Pancreas (tissue), 10 donors: ENCODE results near the gene LCK. TPM values are rescaled to one million over a fixed set of nuclear protein-coding genes. Genes with fewer than 3 reads are reported as not detected.

Experiments
- ATAC-seq, 4 donors: fragments of 200-7000 bp; cut with Tn5 transposase; one replicate each; pipeline versions ENCODE4 v1.8.0 to v1.9.1; 2020; ENCODE audit warnings: mild to moderate bottlenecking in 4 of 4, moderate library complexity in 4 of 4
- DNase-seq, 6 donors: peaks; one replicate each; pipeline ENCODE4 v3.0.0-alpha.2; 2020
- FAIRE-seq: peaks from 2 replicates; lab custom pipeline; 2012; peaks lifted over from hg19 to GRCh38; lab: Jason Lieb, UNC
- H3K27ac ChIP-seq, 4 donors: fragments of 200-600 bp; sonication (generic); 1 replicate in 3 of 4; 2 replicates in 1 of 4; pipeline versions ENCODE4 v1.5.0 to v1.8.0; 2020
- H3K27me3 ChIP-seq, 4 donors: fragments of 200-600 bp; one replicate each; pipeline ENCODE4 v1.8.0; 2021
- H3K36me3 ChIP-seq, 3 donors: fragments of 200-600 bp; sonication (generic) in 1 of 3; one replicate each; pipeline versions ENCODE4 v1.5.0 to v1.8.0; 2020 to 2021
- H3K4me1 ChIP-seq, 3 donors: fragments of 200-600 bp; one replicate each; pipeline ENCODE4 v1.8.0; 2021
- H3K4me3 ChIP-seq, 4 donors: fragments of 200-600 bp; sonication (generic) in 2 of 4; one replicate each; pipeline versions ENCODE4 v1.5.0 to v1.8.0; 2020 to 2021
- H3K9me3 ChIP-seq, 4 donors: fragments of 200-600 bp; one replicate each; pipeline ENCODE4 v1.8.0; 2021
- WGBS, 2 donors: extraction: QIAGEN DNeasy Blood & Tissue Kit; methylation state at CpG; one replicate each; pipeline ENCODE4 v1.1.7; 2013; 5-methylcytosine and 5-hydroxymethylcytosine counted together
- intact Hi-C, 3 donors: fragments of 100-400 bp; cut with DNase I; formaldehyde crosslinking; loops; one replicate each; pipeline versions ENCODE4 v1.11.1 to v1.14.2; 2022
- polyA plus RNA-seq, 2 donors: library from polyadenylated mRNA; stranded (reverse); fragments of 200-250 nt; gene quantifications; one replicate each; pipeline ENCODE4 v1.2.3, GENCODE V29; 2013
- total RNA-seq, 6 donors: library from RNA; stranded (reverse); fragmentation: NEBNext Ultra II Directional in 4 of 6; extraction: Animal tissue kit (Norgen Biotek cat#: 25700) in 4 of 6; gene quantifications; one replicate each; pipeline versions ENCODE4 v1.2.1 to v1.2.4, GENCODE V29; 2021 to 2023
- TF ChIP-seq, protein P1 (sequence below), 4 donors: fragments of 200-600 bp; sonication (generic) in 3 of 4; IDR thresholded peaks; one replicate each; pipeline versions ENCODE4 v1.5.0 to v1.8.0; 2021; ENCODE audit warnings: antibody characterized with exemption in 4 of 4
- donor health status: healthy with polysubstance abuse.
- donor health status: DM: no; HTN: no; CAD: no; lungs with moderate emphysema.
- donor health status: DM: no; HTN: no; CAD: no.
- donor health status: control.
- donor health status: control.
- donor health status: Bipolar disorder and iron deficiency.
- donor health status: DM: yes; HTN: yes; CAD: no.
- donor health status: DM: no; HTN: no; CAD: no.
- donor health status: DM: no; HTN: no; CAD: no.
- donor health status: DM: yes; HTN: yes; CAD: no.

LCK gene
- total RNA-seq (1 to 10 TPM in 3 of 6 donors, under 1 TPM in 3; 0.09 to 1.6 (median 1.0) TPM), polyA plus RNA-seq (under 1 TPM; 0.33 to 0.80 TPM)

DNA sequence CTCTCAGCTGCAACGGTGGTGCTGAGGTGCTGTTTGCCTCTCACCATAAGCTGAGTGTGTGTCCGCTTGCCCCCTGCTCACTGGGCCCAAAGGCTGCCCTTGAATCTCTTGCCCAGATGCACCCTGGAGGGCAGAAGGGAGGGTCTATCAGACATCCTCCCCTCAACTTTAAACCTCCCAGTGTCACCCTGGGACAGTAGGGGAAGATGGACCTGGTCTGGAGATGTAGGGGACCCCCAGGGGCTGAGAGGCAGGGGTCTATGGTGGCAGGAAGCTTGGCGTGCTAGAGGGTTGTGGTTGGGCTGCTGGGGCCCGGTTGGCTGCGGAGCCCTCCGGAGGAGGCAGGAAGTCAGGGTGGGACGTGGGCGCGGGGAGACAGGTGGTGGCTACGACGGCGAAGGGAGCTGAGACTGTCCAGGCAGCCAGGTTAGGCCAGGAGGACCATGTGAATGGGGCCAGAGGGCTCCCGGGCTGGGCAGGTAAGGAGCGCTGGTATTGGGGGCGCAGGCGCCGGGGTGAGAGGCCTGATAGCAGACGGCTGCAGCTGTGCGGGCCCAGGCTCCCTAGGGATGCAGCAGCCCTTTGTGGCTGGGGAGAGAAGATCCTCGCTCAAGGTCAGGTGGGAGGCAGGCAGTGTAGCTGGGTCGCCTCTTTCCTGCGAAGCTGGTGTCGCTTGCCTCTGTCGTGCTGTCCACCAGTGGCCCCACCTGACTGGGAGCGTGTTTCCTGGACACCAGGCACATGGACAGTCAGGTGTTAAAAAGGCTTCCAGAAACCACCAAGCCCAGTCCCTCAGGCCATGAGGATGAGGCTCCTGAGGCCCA is at the start of gene LCK:
Gene LCK (plus strand): TSS at position 373 of the 824 bp plus-strand sequence. CDS start 23,065 bp downstream, outside the sequence.
- no peak for FAIRE-seq
- WGBS, 2 donors = 77 to 86% methylated on average over 25 of the region's 25 CpGs
- Histone ChIP-seq H3K36me3 (no peaks in the 10 kb centered on the region), H3K9me3 (no peaks in the 10 kb centered on the region), H3K4me3 (no peak within 1 kb of the TSS), H3K4me1 (peaks cover 0 to 5% (median 0%) of the 10 kb centered on the region in 3 donors), H3K27ac (no peak within 1 kb of the TSS), H3K27me3 (no peaks in the 10 kb centered on the region)
- TF ChIP-seq, protein P1, sequence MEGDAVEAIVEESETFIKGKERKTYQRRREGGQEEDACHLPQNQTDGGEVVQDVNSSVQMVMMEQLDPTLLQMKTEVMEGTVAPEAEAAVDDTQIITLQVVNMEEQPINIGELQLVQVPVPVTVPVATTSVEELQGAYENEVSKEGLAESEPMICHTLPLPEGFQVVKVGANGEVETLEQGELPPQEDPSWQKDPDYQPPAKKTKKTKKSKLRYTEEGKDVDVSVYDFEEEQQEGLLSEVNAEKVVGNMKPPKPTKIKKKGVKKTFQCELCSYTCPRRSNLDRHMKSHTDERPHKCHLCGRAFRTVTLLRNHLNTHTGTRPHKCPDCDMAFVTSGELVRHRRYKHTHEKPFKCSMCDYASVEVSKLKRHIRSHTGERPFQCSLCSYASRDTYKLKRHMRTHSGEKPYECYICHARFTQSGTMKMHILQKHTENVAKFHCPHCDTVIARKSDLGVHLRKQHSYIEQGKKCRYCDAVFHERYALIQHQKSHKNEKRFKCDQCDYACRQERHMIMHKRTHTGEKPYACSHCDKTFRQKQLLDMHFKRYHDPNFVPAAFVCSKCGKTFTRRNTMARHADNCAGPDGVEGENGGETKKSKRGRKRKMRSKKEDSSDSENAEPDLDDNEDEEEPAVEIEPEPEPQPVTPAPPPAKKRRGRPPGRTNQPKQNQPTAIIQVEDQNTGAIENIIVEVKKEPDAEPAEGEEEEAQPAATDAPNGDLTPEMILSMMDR (IDR thresholded peaks at IDR 0.05) = no peak
- intact Hi-C loops = no loop called here
- no peak for ATAC-seq
- DNase-seq = no peak

GRCh38 chr1:32204943-32205361 is 46.1 kb upstream of the LCK start:
- peaks cover 2 to 13% (median 3%) of the 10 kb centered on the region in 3 donors for H3K4me1 ChIP-seq
- H3K9me3 ChIP-seq = no peaks in the 10 kb centered on the region
- FAIRE-seq (no peak), ATAC-seq (peak; percentile 6 to 20 (median 9)), DNase-seq (peak in 4 of 6 donors; percentile 28 to 72 (median 58))
- intact Hi-C loops = no loop called here
- 20% methylated on average over 19 to 26 of the region's 26 CpGs for WGBS, 2 donors
- H3K36me3 ChIP-seq = no peaks in the 10 kb centered on the region
- H3K4me3 ChIP-seq = peak overlapping the region; percentile 32 to 77 (median 62)
- no peaks in the 10 kb centered on the region for H3K27me3 ChIP-seq
- peak overlapping the region; percentile 33 to 50 (median 42) for H3K27ac ChIP-seq
- TF ChIP-seq, protein P1 (IDR thresholded peaks at IDR 0.05) = no peak

DNA sequence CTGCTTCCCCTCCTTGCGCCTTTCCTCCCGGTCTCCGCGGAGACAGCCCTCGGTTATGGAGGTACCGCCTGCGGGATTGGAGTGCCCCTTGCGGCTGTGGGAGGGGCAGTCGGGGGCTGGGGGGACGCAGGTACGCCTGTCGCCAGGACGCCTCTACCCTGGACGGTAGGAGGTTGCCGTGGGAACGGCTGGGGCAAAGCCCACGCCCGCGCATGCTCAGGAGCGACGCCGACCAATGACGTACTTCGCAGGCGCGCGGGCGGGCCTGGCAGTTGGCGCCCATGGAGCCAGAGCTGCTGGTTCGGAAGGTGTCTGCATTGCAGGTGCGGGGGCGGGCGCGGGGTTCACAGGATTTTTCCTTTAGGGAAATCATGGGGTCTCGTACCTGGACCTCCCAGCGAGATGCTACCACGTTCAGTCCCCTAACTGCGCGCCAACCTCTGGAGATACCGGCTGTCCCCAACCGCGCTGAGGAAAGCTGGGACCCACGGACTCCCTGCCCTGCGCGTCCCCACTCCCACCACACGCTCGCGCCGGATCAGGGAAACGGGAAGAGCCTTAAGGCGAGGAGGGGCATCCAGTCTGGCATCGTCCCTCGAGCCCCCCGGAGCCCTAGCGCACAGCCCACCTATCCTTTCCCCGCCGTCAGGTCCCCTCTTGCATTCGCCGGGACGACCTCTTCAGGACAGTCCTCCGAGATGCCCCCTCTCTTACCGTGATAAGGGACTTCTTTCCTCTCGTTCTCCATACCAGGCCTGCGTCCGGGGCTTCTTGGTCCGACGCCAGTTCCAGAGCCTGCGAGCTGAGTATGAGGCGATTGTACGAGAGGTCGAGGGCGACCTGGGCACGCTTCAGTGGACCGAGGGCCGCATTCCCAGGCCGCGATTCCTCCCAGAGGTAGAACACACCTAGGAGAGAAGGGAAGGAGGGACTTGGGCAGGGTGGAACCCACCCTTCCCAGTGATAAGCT is 45.4 kb upstream of the LCK start, which contains the start of gene IQCC:
Gene IQCC (plus strand): TSS at position 271 of the 970 bp plus-strand sequence. CDS start 11 bp downstream, at position 282.
- peak; percentile 89 to 97 (median 92) for DNase-seq
- 0 to 1% methylated on average over 69 to 77 of the region's 77 CpGs for WGBS, 2 donors

DNA sequence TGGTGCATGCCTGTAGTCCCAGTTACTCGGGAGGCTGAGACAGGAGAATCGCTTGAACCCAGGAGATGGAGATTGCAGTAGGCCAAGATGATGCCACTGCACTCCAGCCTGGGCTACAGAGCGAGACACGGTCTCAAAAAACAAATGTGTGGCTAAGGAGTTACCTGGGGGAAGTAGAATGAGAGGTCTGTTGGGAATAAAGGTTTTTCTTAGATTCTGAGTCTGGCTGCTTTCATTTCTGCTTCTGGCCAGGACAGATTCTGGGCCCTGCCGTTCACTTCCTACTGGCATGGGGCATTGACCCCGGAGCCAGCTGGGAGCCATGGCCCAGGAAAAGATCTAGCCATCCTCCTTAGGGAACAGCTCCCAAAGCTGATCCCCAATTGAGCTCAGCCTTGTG is 42.6 kb upstream of the LCK start:
- Histone ChIP-seq H3K27me3 (no peaks in the 10 kb centered on the region), H3K9me3 (no peaks in the 10 kb centered on the region), H3K27ac (no peak overlapping the region), H3K36me3 (no peaks in the 10 kb centered on the region), H3K4me3 (no peak overlapping the region), H3K4me1 (peaks cover 0 to 7% (median 3%) of the 10 kb centered on the region in 3 donors)
- WGBS, 2 donors = 82% methylated on average over 6 of the region's 6 CpGs
- FAIRE-seq = no peak
- DNase-seq = no peak
- TF ChIP-seq, protein P1 (IDR thresholded peaks at IDR 0.05) = no peak
- ATAC-seq = no peak
- intact Hi-C loops = no loop called here

More for the DNA sequence above, 45.4 kb upstream of the LCK start, which contains the start of gene IQCC:
- intact Hi-C loops = no loop called here
- no peaks in the 10 kb centered on the region for H3K9me3 ChIP-seq
- TF ChIP-seq, protein P1 (IDR thresholded peaks at IDR 0.05) = no peak
- FAIRE-seq (no peak), ATAC-seq (peak; percentile 83 to 89 (median 86))
- peak within 1 kb of the TSS; percentile 33 to 50 (median 42) for H3K27ac ChIP-seq
- no peaks in the 10 kb centered on the region for H3K36me3 ChIP-seq
- peaks cover 0 to 13% (median 3%) of the 10 kb centered on the region in 3 donors for H3K4me1 ChIP-seq
- H3K4me3 ChIP-seq = peak within 1 kb of the TSS; percentile 32 to 77 (median 62)
- no peaks in the 10 kb centered on the region for H3K27me3 ChIP-seq
